CD4-positive, alpha-beta T cell treated with Interleukin-6 at 100 ng/mL for 8 hours (primary cell): ENCODE data around the gene SIX4.

Source experiments
- DNase-seq: peaks from one replicate; pipeline ENCODE4 v3.0.0-alpha.2; 2020; ENCODE audit warnings: mixed read lengths, low spot score

SIX4 gene

GRCh38 chr14:60721326-60722106 is 2.6 kb downstream of the SIX4 start:
- no peak for DNase-seq

GRCh38 chr14:60720962-60721325 is 3.2 kb downstream of the SIX4 start:
- no peak for DNase-seq

- DNase-seq, result no peak
Observed at GRCh38 chr14:60720391-60720790, 3.8 kb downstream of the SIX4 start.

- no peak for DNase-seq
Observed at GRCh38 chr14:60713513-60713912, 10.6 kb downstream of the SIX4 start.

GRCh38 chr14:60710494-60710893 is 13.7 kb downstream of the SIX4 start:
- DNase-seq, result no peak

GRCh38 chr14:60707858-60708257 is 16.3 kb downstream of the SIX4 start:
- no peak for DNase-seq

- no peak for DNase-seq
Observed at GRCh38 chr14:60705100-60705499, 19.1 kb downstream of the SIX4 start.

GRCh38 chr14:60700598-60700997 is 23.6 kb downstream of the SIX4 start:
- no peak for DNase-seq

GRCh38 chr14:60695327-60695726 is 28.8 kb downstream of the SIX4 start:
- no peak for DNase-seq

- DNase-seq, result no peak
Observed at GRCh38 chr14:60691383-60692113, 32.6 kb downstream of the SIX4 start.

- no peak for DNase-seq
Observed at GRCh38 chr14:60686865-60687264, 37.3 kb downstream of the SIX4 start.

GRCh38 chr14:60684203-60684602 is 39.9 kb downstream of the SIX4 start:
- DNase-seq, result no peak

- DNase-seq, result no peak
Observed at GRCh38 chr14:60681271-60681670, 42.9 kb downstream of the SIX4 start.

GRCh38 chr14:60680511-60680910 is 43.6 kb downstream of the SIX4 start:
- DNase-seq, result no peak

GRCh38 chr14:60679566-60680258 is 44.4 kb downstream of the SIX4 start:
- no peak for DNase-seq

GRCh38 chr14:60677701-60678100 is 46.5 kb downstream of the SIX4 start:
- DNase-seq, result no peak

GRCh38 chr14:60670989-60671388 is 53.2 kb downstream of the SIX4 start:
- no peak for DNase-seq

GRCh38 chr14:60668431-60669112 is 55.6 kb downstream of the SIX4 start:
- no peak for DNase-seq

- no peak for DNase-seq
Observed at GRCh38 chr14:60665177-60665550, 59.0 kb downstream of the SIX4 start.

- DNase-seq, result no peak
Observed at GRCh38 chr14:60662982-60663381, 61.2 kb downstream of the SIX4 start.

- DNase-seq, result no peak
Observed at GRCh38 chr14:60661721-60662120, 62.4 kb downstream of the SIX4 start.
